HEK293 (cell line): ENCODE measurements around the gene CYB5R3.
A peak's percentile ranks its signal among the peaks of the same experiment; 100 is the strongest.

Source experiments
- CTCF ChIA-PET: fragments of 350-600 bp; formaldehyde crosslinking; extraction: SDS; loops from one replicate; lab custom pipeline; 2021; ENCODE audit warnings: antibody characterized with exemption; lab: Yijun Ruan, JAX
- POLR2A ChIA-PET: fragments of 300-600 bp; formaldehyde crosslinking; extraction: SDS; loops from one replicate; lab custom pipeline; 2020; ENCODE audit warnings: antibody characterized with exemption, inconsistent platforms; lab: Yijun Ruan, JAX
- H3K27ac ChIP-seq: fragments of 200-500 bp; sonication (Bioruptor generic); 2 replicates; pipeline ENCODE4 v1.5.1; 2014; ENCODE audit warnings: low read depth, low read length, control low read depth, inconsistent platforms; ENCODE audit errors: extremely low read depth
- H3K36me3 ChIP-seq, 2 experiments: fragments of 200-500 bp in 1 of 2; sonication (Bioruptor generic) in 1 of 2; 1 replicate in 1 of 2; 2 replicates in 1 of 2; pipeline ENCODE4 v1.5.1; 2014 to 2017; ENCODE audit warnings: inconsistent platforms in 2 of 2, low read length in 2 of 2; ENCODE audit not compliant: control insufficient read depth in 2 of 2, insufficient read depth in 1 of 2
- H3K4me1 ChIP-seq: fragments of 200-500 bp; sonication (Bioruptor generic); 2 replicates; pipeline ENCODE4 v1.5.1; 2014; ENCODE audit warnings: mild to moderate bottlenecking, low read length, inconsistent platforms; ENCODE audit not compliant: control insufficient read depth, insufficient read depth
- H3K4me3 ChIP-seq: 2 replicates; pipeline ENCODE4 v1.5.1; 2011; ENCODE audit warnings: low read depth, mild to moderate bottlenecking, control low read depth, low read length, moderate library complexity
- H3K9me3 ChIP-seq: fragments of 200-500 bp; sonication (Bioruptor generic); 2 replicates; pipeline ENCODE4 v1.5.1; 2014; ENCODE audit warnings: low read depth, low read length, inconsistent platforms; ENCODE audit not compliant: control insufficient read depth, insufficient read depth
- HOXA7 ChIP-seq: sonication (generic); formaldehyde crosslinking; IDR thresholded peaks from 2 replicates; pipeline ENCODE4 v1.8.1; 2022; ENCODE audit warnings: missing genetic modification reagents, borderline replicate concordance
- IKZF3 ChIP-seq: fragments of 450-650 bp; IDR thresholded peaks from 2 replicates; pipeline ENCODE4 v1.5.0; 2018; ENCODE audit warnings: missing biosample characterization, mild to moderate bottlenecking, missing genetic modification characterization, moderate library complexity
- KLF8 ChIP-seq: fragments of 450-650 bp; formaldehyde crosslinking; IDR thresholded peaks from 2 replicates; pipeline ENCODE4 v1.5.1; 2016; ENCODE audit warnings: missing biosample characterization, missing genetic modification characterization
- MYNN ChIP-seq: fragments of 450-650 bp; formaldehyde crosslinking; IDR thresholded peaks from 2 replicates; pipeline ENCODE4 v1.5.1; 2016; ENCODE audit warnings: missing biosample characterization, missing genetic modification characterization, borderline replicate concordance
- OSR2 ChIP-seq: fragments of 450-650 bp; formaldehyde crosslinking; IDR thresholded peaks from 2 replicates; pipeline ENCODE4 v1.5.1; 2016; ENCODE audit warnings: missing biosample characterization, missing genetic modification characterization
- SCRT1 ChIP-seq: fragments of 450-650 bp; formaldehyde crosslinking; IDR thresholded peaks from 2 replicates; pipeline ENCODE4 v1.5.1; 2016; ENCODE audit warnings: missing biosample characterization, missing genetic modification characterization, borderline replicate concordance
- SETDB1 ChIP-seq: IDR thresholded peaks from one replicate; pipeline ENCODE4 v1.6.1; 2017; ENCODE audit warnings: mild to moderate bottlenecking, low read length, moderate library complexity, mixed read lengths; ENCODE audit not compliant: insufficient read length
- SP3 ChIP-seq: fragments of 450-650 bp; formaldehyde crosslinking; IDR thresholded peaks from 2 replicates; pipeline ENCODE4 v1.5.1; 2016; ENCODE audit warnings: missing biosample characterization, missing genetic modification characterization
- TSHZ1 ChIP-seq: fragments of 450-650 bp; formaldehyde crosslinking; IDR thresholded peaks from 2 replicates; pipeline ENCODE4 v1.5.1; 2016; ENCODE audit warnings: missing biosample characterization, missing genetic modification characterization, borderline replicate concordance
- YY1 ChIP-seq: fragments of 450-650 bp; formaldehyde crosslinking; IDR thresholded peaks from 2 replicates; pipeline ENCODE4 v1.5.1; 2018; ENCODE audit warnings: missing biosample characterization, missing genetic modification characterization
- YY2 ChIP-seq: fragments of 450-650 bp; formaldehyde crosslinking; IDR thresholded peaks from 2 replicates; pipeline ENCODE4 v1.5.1; 2016; ENCODE audit warnings: missing biosample characterization, missing genetic modification characterization
- ZBTB26 ChIP-seq: fragments of 450-650 bp; formaldehyde crosslinking; optimal IDR thresholded peaks from 2 replicates; pipeline ENCODE3; 2016; ENCODE audit warnings: missing biosample characterization, mild to moderate bottlenecking, missing genetic modification characterization
- ZBTB48 ChIP-seq: fragments of 450-650 bp; formaldehyde crosslinking; IDR thresholded peaks from 2 replicates; pipeline ENCODE4 v1.5.1; 2016; ENCODE audit warnings: missing biosample characterization, missing genetic modification characterization
- ZBTB7A ChIP-seq: fragments of 450-650 bp; formaldehyde crosslinking; IDR thresholded peaks from 2 replicates; pipeline ENCODE4 v1.5.1; 2016; ENCODE audit warnings: low read depth, missing biosample characterization, missing genetic modification characterization
- ZEB2 ChIP-seq: fragments of 450-650 bp; formaldehyde crosslinking; IDR thresholded peaks from 2 replicates; pipeline ENCODE4 v1.5.1; 2016; ENCODE audit warnings: missing biosample characterization, missing genetic modification characterization
- ZIC2 ChIP-seq: fragments of 450-650 bp; formaldehyde crosslinking; IDR thresholded peaks from 2 replicates; pipeline ENCODE4 v1.5.1; 2016; ENCODE audit warnings: missing biosample characterization, missing genetic modification characterization
- ZNF169 ChIP-seq: fragments of 450-650 bp; formaldehyde crosslinking; IDR thresholded peaks from 2 replicates; pipeline ENCODE4 v1.5.1; 2016; ENCODE audit warnings: missing biosample characterization, missing genetic modification characterization
- ZNF2 ChIP-seq: fragments of 450-650 bp; formaldehyde crosslinking; IDR thresholded peaks from 2 replicates; pipeline ENCODE4 v1.5.1; 2016; ENCODE audit warnings: missing biosample characterization, missing genetic modification characterization
- ZNF26 ChIP-seq: fragments of 450-650 bp; formaldehyde crosslinking; IDR thresholded peaks from 2 replicates; pipeline ENCODE4 v1.5.1; 2016; ENCODE audit warnings: missing biosample characterization, missing genetic modification characterization
- ZNF391 ChIP-seq: fragments of 450-650 bp; formaldehyde crosslinking; IDR thresholded peaks from 2 replicates; pipeline ENCODE4 v1.5.1; 2016; ENCODE audit warnings: low read depth, missing biosample characterization, missing genetic modification characterization, borderline replicate concordance
- ZNF398 ChIP-seq: fragments of 450-650 bp; formaldehyde crosslinking; IDR thresholded peaks from 2 replicates; pipeline ENCODE4 v1.5.1; 2017; ENCODE audit warnings: missing biosample characterization, missing genetic modification characterization
- ZNF404 ChIP-seq: fragments of 450-650 bp; formaldehyde crosslinking; IDR thresholded peaks from 2 replicates; pipeline ENCODE4 v1.5.1; 2017; ENCODE audit warnings: missing biosample characterization, missing genetic modification characterization
- ZNF600 ChIP-seq: fragments of 450-650 bp; formaldehyde crosslinking; IDR thresholded peaks from 2 replicates; pipeline ENCODE4 v1.5.1; 2016; ENCODE audit warnings: missing biosample characterization, missing genetic modification characterization
- ZNF610 ChIP-seq: fragments of 450-650 bp; formaldehyde crosslinking; IDR thresholded peaks from 2 replicates; pipeline ENCODE4 v1.5.1; 2016; ENCODE audit warnings: missing biosample characterization, missing genetic modification characterization, borderline replicate concordance
- ZNF658 ChIP-seq: fragments of 450-650 bp; formaldehyde crosslinking; IDR thresholded peaks from 2 replicates; pipeline ENCODE4; 2016; ENCODE audit warnings: missing biosample characterization, missing genetic modification characterization
- ZNF677 ChIP-seq: fragments of 450-650 bp; IDR thresholded peaks from 2 replicates; pipeline ENCODE4 v1.5.0; 2018; ENCODE audit warnings: missing biosample characterization, mild to moderate bottlenecking, missing genetic modification characterization, moderate library complexity
- ZNF785 ChIP-seq: fragments of 450-650 bp; formaldehyde crosslinking; IDR thresholded peaks from 2 replicates; pipeline ENCODE4 v1.5.1; 2016; ENCODE audit warnings: missing biosample characterization, missing genetic modification characterization
- TF ChIP-seq, protein P1 (sequence below): fragments of 450-650 bp; formaldehyde crosslinking; IDR thresholded peaks from 2 replicates; pipeline ENCODE4 v1.5.1; 2016; ENCODE audit warnings: missing biosample characterization, missing genetic modification characterization

The CYB5R3 gene

GRCh38 chr22:42648368-42649245 lies 585 bp downstream of the CYB5R3 start (continued):
- peak; percentile 67 for TF ChIP-seq ZBTB48
- peak; percentile 67 for TF ChIP-seq ZIC2 (tag by site-specific recombination)
- peak; percentile 82 for TF ChIP-seq ZBTB26
- peak; percentile 52; the same call in 1 of the 2 replicates for TF ChIP-seq MYNN
- TF ChIP-seq ZNF398 (tag by site-specific recombination), result peak; percentile 38; the same call in 1 of the 2 replicates
- TF ChIP-seq ZNF391 (tag by site-specific recombination), result peak; percentile 65; the same call in 1 of the 2 replicates
- no peak for TF ChIP-seq TSHZ1
- peak; percentile 5 for TF ChIP-seq SP3 (tag by site-specific recombination)
- TF ChIP-seq, protein P1, sequence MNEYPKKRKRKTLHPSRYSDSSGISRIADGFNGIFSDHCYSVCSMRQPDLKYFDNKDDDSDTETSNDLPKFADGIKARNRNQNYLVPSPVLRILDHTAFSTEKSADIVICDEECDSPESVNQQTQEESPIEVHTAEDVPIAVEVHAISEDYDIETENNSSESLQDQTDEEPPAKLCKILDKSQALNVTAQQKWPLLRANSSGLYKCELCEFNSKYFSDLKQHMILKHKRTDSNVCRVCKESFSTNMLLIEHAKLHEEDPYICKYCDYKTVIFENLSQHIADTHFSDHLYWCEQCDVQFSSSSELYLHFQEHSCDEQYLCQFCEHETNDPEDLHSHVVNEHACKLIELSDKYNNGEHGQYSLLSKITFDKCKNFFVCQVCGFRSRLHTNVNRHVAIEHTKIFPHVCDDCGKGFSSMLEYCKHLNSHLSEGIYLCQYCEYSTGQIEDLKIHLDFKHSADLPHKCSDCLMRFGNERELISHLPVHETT, result peak; percentile 46
- no peak for TF ChIP-seq OSR2 (tag by site-specific recombination)
- TF ChIP-seq ZNF785 (tag by site-specific recombination), result peak; percentile 78; the same call in 1 of the 2 replicates
- TF ChIP-seq ZNF169 (tag by site-specific recombination), result 0 out of 2 replicates have a peak, but pooled peaks have one; percentile 15
- peak; percentile 85 for TF ChIP-seq ZNF2 (tag by site-specific recombination)
- 0 out of 2 replicates have a peak, but pooled peaks have one; percentile 19 for TF ChIP-seq ZBTB7A (tag by site-specific recombination)
- peak; percentile 37; the same call in 1 of the 2 replicates for TF ChIP-seq ZEB2 (tag by site-specific recombination)
- TF ChIP-seq, all 188 proteins: peak for 48

- H3K36me3 ChIP-seq, result no peaks in the 10 kb centered on the region
- POLR2A ChIA-PET, result interaction anchor here (1.3 kb wide), 1 partner anchor 33 kb away, joined by 5 read pairs; the partner anchor contains the start of gene POLDIP3
- peak overlapping the region; percentile 72 for H3K4me3 ChIP-seq
- CTCF ChIA-PET, result interaction anchor here (0.6 to 3.1 kb wide), 2 partner anchors 10 to 26 kb away, joined by 3 to 18 read pairs; no protein-coding TSS in a partner anchor
- no peaks in the 10 kb centered on the region for H3K9me3 ChIP-seq
- H3K4me1 ChIP-seq, result peaks cover 22% of the 10 kb centered on the region
- H3K27ac ChIP-seq, result no peak overlapping the region
- no peak for TF ChIP-seq ZNF785 (tag by site-specific recombination)
- no peak for TF ChIP-seq KLF8 (tag by site-specific recombination)
- TF ChIP-seq YY2, result no peak
- no peak for TF ChIP-seq MYNN
- TF ChIP-seq SETDB1, result no peak
- TF ChIP-seq HOXA7, result no peak
- no peak for TF ChIP-seq ZNF610 (tag by site-specific recombination)
- TF ChIP-seq ZNF404 (tag by site-specific recombination), result no peak
- TF ChIP-seq SCRT1 (tag by site-specific recombination), result no peak
- TF ChIP-seq ZNF600 (tag by site-specific recombination), result no peak
- TF ChIP-seq ZNF26 (tag by site-specific recombination), result no peak
- TF ChIP-seq ZNF677 (tag by site-specific recombination), result no peak
- TF ChIP-seq IKZF3 (tag by site-specific recombination), result no peak
- TF ChIP-seq ZNF658 (tag by site-specific recombination), result no peak
- TF ChIP-seq YY1 (tag by site-specific recombination), result no peak
These were observed 1.2 kb downstream of the CYB5R3 start for GRCh38 chr22:42648017-42648367.
